Natural killer cell (primary cell): Measurements from ENCODE around the gene CPSF7. TPM values are rescaled to one million over a fixed set of nuclear protein-coding genes. Genes with fewer than 3 reads are reported as not detected.
A peak's percentile ranks its signal among the peaks of the same experiment; 100 is the strongest.

Experiments used
- ATAC-seq, 3 donors: fragments of 150-1000 bp in 2 of 3; fragments of 200-7000 bp in 1 of 3; cut with Tn5 transposase; 1 replicate in 1 of 3; 2 replicates in 2 of 3; pipeline ENCODE4 v1.10.0; 2021; ENCODE audit warnings: mild to moderate bottlenecking in 2 of 3, moderate library complexity in 2 of 3
- DNase-seq, 2 donors: peaks; one replicate each; pipeline versions ENCODE4 v3.0.0 to v3.0.0-alpha.2; 2013 to 2021; ENCODE audit warnings: mixed read lengths in 1 of 2
- H3K27ac ChIP-seq: one replicate; pipeline ENCODE4 v1.5.1; 2013; ENCODE audit warnings: mild to moderate bottlenecking, low read length
- H3K27me3 ChIP-seq: one replicate; pipeline ENCODE4 v1.6.1; 2013; ENCODE audit warnings: low read length; ENCODE audit not compliant: control insufficient read depth, insufficient read depth
- H3K36me3 ChIP-seq: one replicate; pipeline ENCODE4 v1.6.1; 2013; ENCODE audit warnings: low read length; ENCODE audit not compliant: control insufficient read depth, insufficient read depth
- H3K4me1 ChIP-seq: one replicate; pipeline ENCODE4 v1.6.1; 2013; ENCODE audit warnings: low read length; ENCODE audit not compliant: control insufficient read depth, insufficient read depth
- H3K4me3 ChIP-seq: one replicate; pipeline ENCODE4 v1.5.1; 2013; ENCODE audit warnings: low read length
- H3K9me3 ChIP-seq: one replicate; pipeline ENCODE4 v1.6.1; 2013; ENCODE audit warnings: low read length; ENCODE audit not compliant: control insufficient read depth, insufficient read depth
- H3K27ac Mint-ChIP-seq, 2 donors: one replicate each; pipeline ENCODE4 v1.8.0; 2022; ENCODE audit warnings: mild to moderate bottlenecking in 2 of 2, mixed read lengths in 2 of 2, moderate library complexity in 1 of 2
- H3K27me3 Mint-ChIP-seq, 2 donors: one replicate each; pipeline ENCODE4 v1.8.0; 2022; ENCODE audit warnings: low read depth in 2 of 2, mixed read lengths in 2 of 2
- H3K36me3 Mint-ChIP-seq: one replicate; pipeline ENCODE4 v1.8.0; 2022; ENCODE audit warnings: mixed read lengths
- H3K4me1 Mint-ChIP-seq, 2 donors: one replicate each; pipeline ENCODE4 v1.8.0; 2022; ENCODE audit warnings: mixed read lengths in 2 of 2
- H3K4me3 Mint-ChIP-seq: one replicate; pipeline ENCODE4 v1.8.0; 2022; ENCODE audit warnings: mild to moderate bottlenecking, moderate library complexity, mixed read lengths
- H3K9me3 Mint-ChIP-seq, 2 donors: one replicate each; pipeline ENCODE4 v1.8.0; 2022; ENCODE audit warnings: mixed read lengths in 2 of 2
- CTCF ChIP-seq: fragments of 200-600 bp; IDR thresholded peaks from one replicate; pipeline ENCODE4 v1.8.0; 2022; ENCODE audit warnings: antibody characterized with exemption
- WGBS: methylation state at CpG from one replicate; pipeline ENCODE4 v1.1.7; 2013; ENCODE audit warnings: missing lambda C conversion rate; ENCODE audit not compliant: insufficient coverage; 5-methylcytosine and 5-hydroxymethylcytosine counted together
- intact Hi-C: fragments of 100-400 bp; cut with micrococcal nuclease; formaldehyde crosslinking; loops from one replicate; pipeline ENCODE4 v1.14.2; 2022
- total RNA-seq, 4 donors: library from RNA; stranded (reverse); fragments of 120-200 nt in 1 of 4; gene quantifications; one replicate each; pipeline versions ENCODE4 v1.2.3 to v1.2.4, GENCODE V29; 2013 to 2022

Gene CPSF7
- total RNA-seq, 3 donors from 2014 or later (not counting 1 experiment from before 2014, with no cell fraction given) = 99.5 to 120 (median 104) TPM

- no peak overlapping the region for H3K4me3 Mint-ChIP-seq
- intact Hi-C loops = no loop called here
Measured at GRCh38 chr11:61354208-61354607, 75.6 kb downstream of the CPSF7 start.

GRCh38 chr11:61353131-61354067 is 76.4 kb downstream of the CPSF7 start:
- Mint-ChIP-seq H3K4me1 (peaks cover 0 to 10% of the 10 kb centered on the region in 2 donors), H3K4me3 (no peak overlapping the region), H3K9me3 (no peaks in the 10 kb centered on the region), H3K27me3 (no peaks in the 10 kb centered on the region), H3K36me3 (no peaks in the 10 kb centered on the region), H3K27ac (peak overlapping the region in 1 of 2 donors; percentile 33)
- Histone ChIP-seq H3K4me1 (peaks cover 17% of the 10 kb centered on the region), H3K9me3 (no peaks in the 10 kb centered on the region), H3K27me3 (no peaks in the 10 kb centered on the region), H3K4me3 (no peak overlapping the region), H3K36me3 (peaks cover 43% of the 10 kb centered on the region), H3K27ac (no peak overlapping the region)
- ATAC-seq = no peak
- DNase-seq = no peak
- TF ChIP-seq CTCF = no peak
- intact Hi-C loops = no loop called here
- WGBS = 73% methylated on average over 15 of the region's 15 CpGs

More at GRCh38 chr11:61354208-61354607, 75.6 kb downstream of the CPSF7 start:
- no peak for ATAC-seq
- no peak overlapping the region for H3K27ac Mint-ChIP-seq
- H3K27me3 Mint-ChIP-seq = no peaks in the 10 kb centered on the region
- no peaks in the 10 kb centered on the region for H3K9me3 ChIP-seq
- H3K27me3 ChIP-seq = no peaks in the 10 kb centered on the region
- WGBS = 88% methylated on average over 2 of the region's 2 CpGs
- peaks cover 0 to 10% of the 10 kb centered on the region in 2 donors for H3K4me1 Mint-ChIP-seq
- H3K4me3 ChIP-seq = peak overlapping the region; percentile 6
- no peak for TF ChIP-seq CTCF
- H3K27ac ChIP-seq = no peak overlapping the region
- no peaks in the 10 kb centered on the region for H3K9me3 Mint-ChIP-seq
- H3K4me1 ChIP-seq = peaks cover 24% of the 10 kb centered on the region
- no peaks in the 10 kb centered on the region for H3K36me3 Mint-ChIP-seq
- H3K36me3 ChIP-seq = peaks cover 35% of the 10 kb centered on the region
- no peak for DNase-seq

Other genes starting within 250 kb of the CPSF7 start
- not detected for gene PGA3, start 226.5 kb downstream of the CPSF7 start, total RNA-seq
- gene PGA4, start 207.6 kb downstream of the CPSF7 start, total RNA-seq = not detected
- not detected for gene PGA5, start 188.8 kb downstream of the CPSF7 start, total RNA-seq
- gene VWCE, start 134.7 kb downstream of the CPSF7 start, total RNA-seq = under 1 TPM; 0.61 to 0.95 (median 0.82) TPM
- 100 to 1,000 TPM; 170 to 233 (median 229) TPM for gene DDB1, start 96.9 kb downstream of the CPSF7 start, total RNA-seq
- gene TKFC, start 96.7 kb downstream of the CPSF7 start, total RNA-seq = 10 to 100 TPM; 32.9 to 54.8 (median 38.6) TPM
- 10 to 100 TPM; 24.6 to 33.5 (median 30.2) TPM for gene CYB561A3, start 68.1 kb downstream of the CPSF7 start, total RNA-seq
- gene TMEM138, start 67.6 kb downstream of the CPSF7 start, total RNA-seq = 10 to 100 TPM; 63.8 to 75.9 (median 66.5) TPM
- 10 to 100 TPM in 1 of 3 donors, 1 to 10 TPM in 2; 5.1 to 10.7 (median 9.2) TPM for gene TMEM216, start 37.4 kb downstream of the CPSF7 start, total RNA-seq
- 10 to 100 TPM; 40.2 to 50.4 (median 40.8) TPM for gene SDHAF2, start 149 bp upstream of the CPSF7 start, total RNA-seq
- gene LRRC10B, start 78.8 kb upstream of the CPSF7 start, total RNA-seq = not detected
- under 1 TPM in 1 of 3 donors, not detected in 2; 0.07 TPM for gene SYT7, start 151.1 kb upstream of the CPSF7 start, total RNA-seq